NCI-H2171 (cell line): ENCODE data around the gene PODN.
A peak's percentile ranks its signal among the peaks of the same experiment; 100 is the strongest.

Experiments
- DNase-seq: peaks from one replicate; lab custom pipeline; 2025; lab: John Stamatoyannopoulos, UW

PODN gene, protein sequence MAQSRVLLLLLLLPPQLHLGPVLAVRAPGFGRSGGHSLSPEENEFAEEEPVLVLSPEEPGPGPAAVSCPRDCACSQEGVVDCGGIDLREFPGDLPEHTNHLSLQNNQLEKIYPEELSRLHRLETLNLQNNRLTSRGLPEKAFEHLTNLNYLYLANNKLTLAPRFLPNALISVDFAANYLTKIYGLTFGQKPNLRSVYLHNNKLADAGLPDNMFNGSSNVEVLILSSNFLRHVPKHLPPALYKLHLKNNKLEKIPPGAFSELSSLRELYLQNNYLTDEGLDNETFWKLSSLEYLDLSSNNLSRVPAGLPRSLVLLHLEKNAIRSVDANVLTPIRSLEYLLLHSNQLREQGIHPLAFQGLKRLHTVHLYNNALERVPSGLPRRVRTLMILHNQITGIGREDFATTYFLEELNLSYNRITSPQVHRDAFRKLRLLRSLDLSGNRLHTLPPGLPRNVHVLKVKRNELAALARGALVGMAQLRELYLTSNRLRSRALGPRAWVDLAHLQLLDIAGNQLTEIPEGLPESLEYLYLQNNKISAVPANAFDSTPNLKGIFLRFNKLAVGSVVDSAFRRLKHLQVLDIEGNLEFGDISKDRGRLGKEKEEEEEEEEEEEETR

GRCh38 chr1:53061859-53062707 lies at the start of gene PODN:
TSS of gene PODN (plus strand) at chr1:53062213. CDS start at chr1:53069856, 7,643 bp downstream.
- DNase-seq = no peak

GRCh38 chr1:53014791-53015507 lies 47.1 kb upstream of the PODN start:
- DNase-seq = peak; percentile 55

DNA sequence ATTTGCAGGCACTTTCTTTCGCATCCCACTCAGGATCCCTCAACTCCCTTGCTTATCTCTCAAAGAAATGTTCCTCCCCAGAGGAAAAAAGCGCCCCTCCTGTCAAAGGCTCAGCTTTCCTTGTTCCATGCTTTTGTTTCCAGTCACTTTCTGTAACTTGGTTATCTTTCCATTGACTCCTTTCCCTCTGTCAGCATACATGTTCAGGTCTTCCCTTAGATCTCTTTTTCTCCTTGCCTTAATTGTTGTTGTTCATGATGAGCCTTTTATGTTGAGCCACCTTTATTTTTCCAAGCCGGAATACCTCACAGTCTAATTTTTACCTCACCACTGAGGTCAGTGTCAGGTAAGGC lies 46.5 kb upstream of the PODN start:
- DNase-seq = no peak

- DNase-seq = no peak
Measured at GRCh38 chr1:53016705-53017104, 45.3 kb upstream of the PODN start.

DNA sequence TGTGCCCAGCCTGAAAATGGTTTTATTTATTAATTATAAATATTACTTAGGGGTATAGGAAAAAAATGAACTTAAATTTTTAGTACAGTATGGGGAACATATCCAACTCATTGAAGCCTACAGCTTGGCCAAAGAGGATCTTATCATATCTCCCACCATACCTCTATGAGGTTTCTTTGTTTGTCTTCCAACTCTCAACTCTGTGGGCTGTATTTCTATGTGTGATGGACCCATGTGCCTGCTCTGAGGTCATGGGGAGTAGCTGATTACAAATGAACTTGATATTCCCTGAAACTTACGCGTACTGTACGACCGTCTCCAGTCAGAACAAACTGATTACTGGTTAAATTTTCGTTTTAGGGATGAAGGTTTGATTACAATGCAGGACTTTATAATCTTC lies 41.4 kb upstream of the PODN start:
- no peak for DNase-seq

GRCh38 chr1:53022179-53022578 lies 39.8 kb upstream of the PODN start:
- DNase-seq = no peak

DNA sequence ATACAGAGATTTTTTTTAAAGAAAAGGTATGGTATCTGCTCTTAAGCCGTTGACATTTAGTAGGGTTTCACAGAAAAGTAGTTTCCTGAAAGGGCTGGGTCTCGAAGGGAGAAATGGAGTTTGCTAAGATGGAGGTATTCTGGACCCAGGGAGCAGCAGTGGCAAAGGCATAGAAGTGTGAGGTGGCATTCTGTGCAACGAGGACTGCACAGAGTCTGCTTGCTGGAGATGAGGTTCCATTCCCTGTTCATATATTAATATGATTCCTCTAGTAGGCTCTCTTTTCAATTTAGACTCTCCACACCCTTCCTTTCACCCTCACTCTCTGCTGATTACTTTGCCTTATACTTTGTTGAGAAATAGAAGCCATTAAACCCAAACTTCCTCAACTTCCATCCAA lies 38.5 kb upstream of the PODN start:
- no peak for DNase-seq

DNA sequence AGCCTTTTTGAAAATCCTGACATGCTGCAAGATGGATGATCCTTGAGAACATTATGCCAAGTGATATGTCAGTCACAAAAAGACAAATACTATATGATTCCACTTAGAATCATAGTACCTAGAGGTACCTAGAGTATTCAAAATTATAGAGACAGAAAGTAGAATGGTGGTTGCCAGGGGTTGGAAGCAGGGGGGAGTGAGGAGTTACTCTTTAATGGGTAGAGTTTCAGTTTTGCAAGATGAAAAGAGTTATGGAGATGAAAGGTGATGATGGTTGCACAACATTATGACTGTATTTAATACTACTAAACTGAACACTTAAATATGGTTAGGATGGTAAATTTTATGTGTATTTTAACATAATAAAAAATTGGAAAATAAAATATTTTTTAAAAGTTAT lies 37.9 kb upstream of the PODN start:
- DNase-seq = no peak

- no peak for DNase-seq
Measured at GRCh38 chr1:53025034-53025768, 36.8 kb upstream of the PODN start.

DNA sequence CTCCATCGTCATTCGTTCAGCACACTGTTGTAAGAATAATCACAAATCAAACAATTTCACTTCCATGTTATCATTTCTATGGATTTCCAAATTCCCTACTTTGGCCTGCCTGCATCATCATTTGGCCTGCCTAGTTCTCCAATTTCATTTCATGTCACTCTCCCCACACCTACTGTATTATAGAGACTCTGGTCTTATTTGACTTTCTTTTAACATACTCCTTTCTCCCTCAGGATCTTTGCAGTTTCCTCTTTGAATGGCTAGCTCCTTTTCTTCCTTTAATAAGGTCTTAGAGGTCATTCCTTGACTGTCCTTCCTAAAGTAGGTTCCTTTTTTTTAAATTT lies 36.3 kb upstream of the PODN start:
- no peak for DNase-seq

GRCh38 chr1:53026254-53026653 lies 35.8 kb upstream of the PODN start:
- DNase-seq = no peak

GRCh38 chr1:53031732-53032131 lies 30.3 kb upstream of the PODN start:
- no peak for DNase-seq

- DNase-seq = no peak
Measured at GRCh38 chr1:53037159-53037558, 24.9 kb upstream of the PODN start.

DNA sequence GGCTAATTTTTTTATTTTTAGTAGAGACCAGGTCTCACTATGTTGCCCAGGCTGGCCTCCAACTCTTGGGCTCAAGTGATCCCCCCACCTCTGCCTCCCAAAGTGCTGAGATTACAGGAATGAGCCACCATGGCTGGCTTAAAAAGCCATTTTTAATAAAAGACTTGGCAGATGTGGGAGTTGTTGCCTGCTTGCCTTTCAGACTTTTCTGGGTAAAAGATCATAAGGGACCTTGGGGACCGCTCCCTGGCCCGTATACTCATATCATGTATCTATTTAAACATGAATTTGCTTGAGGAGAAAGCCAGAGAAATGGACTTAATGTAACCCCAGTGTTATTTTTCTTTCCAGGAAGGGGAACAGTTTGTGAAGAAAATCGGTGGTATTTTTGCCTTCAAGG lies 23.4 kb upstream of the PODN start:
- DNase-seq = no peak

GRCh38 chr1:53043271-53043670 lies 18.7 kb upstream of the PODN start:
- no peak for DNase-seq

- DNase-seq = no peak
Measured at GRCh38 chr1:53044926-53045325, 17.1 kb upstream of the PODN start.

DNA sequence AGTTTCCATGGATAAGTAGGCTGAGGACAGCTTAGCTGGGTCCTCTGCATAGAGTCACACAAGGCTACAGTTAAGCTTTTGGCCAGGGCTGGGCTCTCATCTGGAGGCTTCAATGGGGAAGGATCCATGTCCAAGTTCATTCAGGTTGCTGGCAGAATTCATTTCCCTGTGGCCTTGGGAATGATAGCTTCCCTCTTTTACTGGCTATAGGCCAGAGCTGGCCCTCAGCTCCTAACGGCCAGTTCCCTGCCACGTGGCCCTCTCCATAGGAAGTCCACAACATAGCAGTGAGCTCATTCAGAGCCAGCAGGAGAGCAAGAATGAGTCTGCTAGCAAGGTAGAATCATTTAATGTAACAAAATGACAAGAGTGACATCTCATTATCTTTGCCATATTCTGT lies 15.1 kb upstream of the PODN start:
- no peak for DNase-seq

DNA sequence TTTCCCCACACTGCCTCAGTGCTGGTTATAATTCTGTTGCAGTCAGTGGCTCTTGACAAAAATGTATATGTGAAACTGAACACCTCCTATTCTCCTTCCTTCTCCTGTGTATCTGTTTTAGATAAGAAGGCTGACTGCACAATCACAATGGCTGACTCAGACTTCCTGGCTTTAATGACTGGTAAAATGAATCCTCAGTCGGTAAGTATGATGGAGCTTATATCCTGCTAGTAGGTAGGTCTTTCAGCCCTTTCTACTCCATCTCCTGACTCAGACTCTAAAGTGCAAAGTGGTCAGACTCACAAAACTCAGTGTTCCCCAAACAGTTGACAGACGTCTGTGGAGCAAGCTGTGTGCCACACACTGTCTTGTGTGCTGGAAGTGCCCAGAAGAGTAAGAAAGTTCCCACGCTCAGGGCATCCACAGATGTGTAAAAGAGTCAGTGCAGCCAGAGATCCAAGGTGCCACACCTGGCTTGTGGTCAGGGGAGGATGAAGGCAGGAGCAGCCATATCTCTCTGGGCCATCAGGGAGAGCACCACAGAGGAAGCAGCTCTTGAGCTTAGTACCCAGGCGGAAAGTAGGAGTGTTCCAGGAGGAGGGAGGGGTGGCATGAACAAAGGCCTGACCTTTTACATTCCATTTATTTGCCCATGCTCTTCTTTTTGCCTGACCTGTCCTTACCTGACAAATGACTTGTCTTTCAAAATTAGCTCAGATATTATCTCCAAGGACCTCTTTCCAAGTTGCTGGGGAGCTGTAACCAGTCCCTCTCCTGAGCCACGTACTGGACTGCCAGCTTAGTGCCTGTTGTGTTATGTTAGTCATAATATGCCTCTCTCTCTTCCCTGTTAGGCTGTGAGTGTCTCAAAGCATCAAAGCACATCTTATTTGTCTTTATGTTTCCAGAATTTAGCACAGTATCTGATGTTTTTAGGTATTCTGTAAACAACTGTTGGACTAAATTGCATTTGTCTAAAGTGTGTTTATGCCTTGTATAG lies 14.0 kb upstream of the PODN start:
- no peak for DNase-seq

DNA sequence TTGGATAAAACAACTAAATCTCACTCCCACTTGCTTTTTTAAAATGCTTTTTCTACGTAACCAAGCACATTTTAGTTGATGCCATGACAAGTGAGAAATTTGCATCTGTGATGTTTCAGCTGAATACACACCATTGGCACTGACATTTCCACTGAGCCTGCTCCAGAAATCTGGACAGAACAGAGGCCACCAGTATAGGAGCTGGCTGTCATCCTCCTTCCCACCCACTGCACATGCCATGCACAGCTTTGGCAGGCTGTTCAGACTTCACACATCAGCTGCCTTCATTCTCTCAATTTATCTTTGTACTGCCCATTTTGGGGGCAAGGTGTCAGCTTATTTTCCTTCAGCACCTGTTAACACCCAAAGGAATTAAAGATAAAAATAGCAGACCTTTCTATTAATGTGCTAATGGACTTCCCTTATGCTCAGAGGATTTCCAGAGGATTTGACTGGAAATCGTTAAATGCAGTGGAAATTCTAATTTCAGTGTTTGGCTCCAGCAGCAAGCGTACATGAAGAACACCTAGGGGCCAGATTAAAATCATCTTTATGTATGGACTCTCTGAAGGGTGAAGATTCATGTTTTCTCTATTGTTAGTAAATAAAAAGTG lies 12.9 kb upstream of the PODN start:
- DNase-seq = peak; percentile 17

GRCh38 chr1:53049574-53049967 lies 12.4 kb upstream of the PODN start:
- DNase-seq = no peak
